Hematopoietic multipotent progenitor cell treated with erythropoietin and hydrocortisone succinate and interleukin-3 and kit ligand, for 4 days (in vitro differentiated cells): ENCODE results near the gene PCBP3.
"Not testable (repeated sequence)": the region's sequence is repeated elsewhere in the genome, so short reads cannot be mapped to it uniquely, and the experiment has no call there.

Experiments
- DNase-seq: peaks from one replicate; pipeline ENCODE4 v3.0.0-alpha.2; 2015

The PCBP3 gene

GRCh38 chr21:45852386-45852785, 208.9 kb downstream of the PCBP3 start:
- DNase-seq, result not testable (repeated sequence)

GRCh38 chr21:45852886-45853400, 209.4 kb downstream of the PCBP3 start:
- DNase-seq, result no peak

DNA sequence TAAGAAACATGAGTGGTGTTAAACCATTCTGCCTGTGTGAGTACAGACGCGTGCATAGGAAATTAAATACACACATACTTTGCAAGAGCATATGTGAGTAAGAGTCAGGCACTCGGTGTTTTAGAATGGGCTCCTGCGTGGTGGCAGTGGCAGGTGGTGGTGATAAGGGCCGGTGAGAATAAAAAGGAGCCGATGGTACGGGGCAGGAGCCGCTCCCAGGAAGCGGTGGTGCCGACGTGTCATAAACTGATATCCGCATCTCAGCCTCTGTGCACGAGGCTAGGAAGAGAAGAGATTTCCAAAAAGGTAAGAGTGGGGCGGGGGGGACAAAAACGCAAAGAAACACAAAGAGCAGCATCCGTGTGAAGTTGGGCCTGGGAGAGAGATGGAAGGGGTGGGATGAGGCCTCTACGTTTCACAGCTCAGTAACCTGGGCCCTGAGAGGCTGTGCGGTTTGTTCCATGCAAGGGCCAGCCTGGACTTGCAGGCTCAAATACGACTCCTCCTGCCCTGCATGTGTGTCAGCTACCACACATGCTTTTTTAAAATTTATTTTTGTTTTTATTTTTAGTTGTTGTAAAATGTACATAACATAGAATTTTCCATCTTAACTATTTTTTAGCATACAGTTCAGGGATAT, 210.3 kb downstream of the PCBP3 start:
- no peak for DNase-seq

- no peak for DNase-seq
Measured at GRCh38 chr21:45854690-45855247, 211.2 kb downstream of the PCBP3 start.

- no peak for DNase-seq
Measured at GRCh38 chr21:45855248-45855811, 211.8 kb downstream of the PCBP3 start.

GRCh38 chr21:45856442-45856841, 212.9 kb downstream of the PCBP3 start:
- no peak for DNase-seq

- DNase-seq, result no peak
Measured at GRCh38 chr21:45856906-45857305, 213.4 kb downstream of the PCBP3 start.

- DNase-seq, result no peak
Measured at GRCh38 chr21:45857761-45858160, 214.2 kb downstream of the PCBP3 start.

- DNase-seq, result no peak
Measured at GRCh38 chr21:45858180-45858579, 214.7 kb downstream of the PCBP3 start.

- no peak for DNase-seq
Measured at GRCh38 chr21:45859041-45859761, 215.7 kb downstream of the PCBP3 start.

DNA sequence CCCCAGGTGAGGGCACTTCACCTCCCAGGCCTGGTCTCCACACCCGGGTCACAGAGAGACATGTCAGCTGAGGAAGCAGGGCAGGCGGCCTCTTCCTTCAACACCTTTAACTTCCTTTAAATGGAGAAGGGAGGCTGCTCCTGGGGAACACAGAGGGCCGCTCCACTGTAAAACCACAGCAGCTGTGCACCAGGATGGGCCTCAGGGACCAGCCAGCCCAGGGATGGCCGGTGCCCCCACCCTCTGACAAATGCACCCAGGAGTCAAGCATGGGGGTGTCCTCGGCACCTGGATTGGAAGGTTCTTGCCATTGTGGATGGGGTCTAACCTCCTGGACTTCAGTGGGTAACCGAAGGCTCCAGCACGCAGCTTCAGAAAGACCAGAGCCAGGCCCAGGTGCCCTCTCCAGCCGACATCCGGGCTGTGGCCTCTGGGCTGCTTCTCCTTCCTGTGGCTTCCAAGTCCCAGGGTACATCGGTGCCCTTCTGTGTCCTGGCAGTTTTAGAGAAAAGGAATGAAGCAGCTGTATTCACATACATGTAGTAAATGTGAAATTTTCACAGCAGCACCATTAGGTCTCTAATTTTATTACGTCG, 216.3 kb downstream of the PCBP3 start:
- DNase-seq, result no peak

DNA sequence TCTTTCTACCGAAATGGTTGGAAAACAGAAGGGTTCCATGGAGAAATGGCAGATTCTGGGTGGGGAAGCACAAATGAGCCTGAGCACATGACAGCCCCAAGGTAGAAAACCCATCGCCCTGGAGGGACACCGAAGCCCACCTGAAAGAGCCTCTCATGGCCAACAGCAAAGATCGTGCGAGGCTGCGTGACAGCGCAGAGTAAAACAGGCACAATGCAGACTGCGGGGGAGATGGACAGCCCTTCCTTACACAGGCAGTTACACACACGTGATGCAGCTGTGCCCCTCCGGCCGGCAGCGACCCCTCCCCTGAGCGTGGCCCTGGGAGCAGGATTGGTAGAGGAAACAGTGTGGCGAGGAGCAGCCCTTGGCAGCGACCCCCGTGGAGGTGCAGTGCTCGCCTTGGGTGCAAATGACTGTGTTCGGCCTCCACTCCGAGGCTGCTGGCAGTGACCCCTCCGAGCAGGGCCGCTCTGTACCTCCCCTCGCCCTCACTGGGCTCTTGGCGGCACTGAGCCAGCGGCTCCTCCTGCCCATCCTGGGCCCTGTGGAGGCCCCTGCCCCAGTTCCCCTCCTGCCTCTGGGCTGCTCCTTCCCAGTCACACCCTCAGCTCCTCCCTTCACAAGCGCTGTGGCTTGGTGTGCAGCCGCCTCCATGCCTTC, 217.1 kb downstream of the PCBP3 start:
- no peak for DNase-seq

DNA sequence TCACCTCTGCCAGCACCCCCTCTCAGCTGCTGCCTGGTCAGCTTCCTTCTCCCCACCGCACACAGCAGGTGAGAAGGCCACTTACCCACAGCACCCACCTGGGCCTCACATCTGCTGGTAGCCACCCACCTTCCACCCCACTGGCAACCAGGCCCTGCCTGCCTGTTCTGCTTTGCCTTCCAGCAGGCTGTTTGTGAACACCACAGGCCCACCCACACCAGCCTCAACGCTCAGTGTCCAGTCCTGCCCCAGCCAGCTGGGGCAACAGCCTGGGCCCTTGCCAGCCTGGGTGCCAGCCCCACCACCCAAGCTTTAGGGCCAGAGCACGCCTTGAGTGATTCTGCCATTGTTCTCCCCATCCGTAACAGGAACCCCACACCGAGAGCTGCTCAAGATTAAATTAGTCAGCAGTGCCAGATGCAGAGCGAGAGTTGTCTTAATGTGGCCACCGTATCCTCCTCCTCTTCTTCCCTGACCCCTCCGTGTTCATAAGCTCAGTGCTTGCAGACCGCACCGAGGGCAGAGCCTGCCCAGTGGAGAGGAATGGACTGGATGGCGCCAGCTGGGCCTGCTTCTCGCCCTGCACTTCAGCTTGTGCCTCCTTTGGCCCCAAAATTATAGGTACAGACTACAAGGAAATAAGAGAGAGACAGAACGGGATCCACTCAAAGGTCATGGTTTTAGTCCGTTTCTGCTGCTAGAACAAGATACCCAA, 217.8 kb downstream of the PCBP3 start:
- no peak for DNase-seq

- DNase-seq, result no peak
Measured at GRCh38 chr21:45862543-45863207, 219.2 kb downstream of the PCBP3 start.

GRCh38 chr21:45863267-45863666, 219.7 kb downstream of the PCBP3 start:
- no peak for DNase-seq

- no peak for DNase-seq
Measured at GRCh38 chr21:45863751-45864150, 220.2 kb downstream of the PCBP3 start.

- no peak for DNase-seq
Measured at GRCh38 chr21:45864436-45864835, 220.9 kb downstream of the PCBP3 start.

DNA sequence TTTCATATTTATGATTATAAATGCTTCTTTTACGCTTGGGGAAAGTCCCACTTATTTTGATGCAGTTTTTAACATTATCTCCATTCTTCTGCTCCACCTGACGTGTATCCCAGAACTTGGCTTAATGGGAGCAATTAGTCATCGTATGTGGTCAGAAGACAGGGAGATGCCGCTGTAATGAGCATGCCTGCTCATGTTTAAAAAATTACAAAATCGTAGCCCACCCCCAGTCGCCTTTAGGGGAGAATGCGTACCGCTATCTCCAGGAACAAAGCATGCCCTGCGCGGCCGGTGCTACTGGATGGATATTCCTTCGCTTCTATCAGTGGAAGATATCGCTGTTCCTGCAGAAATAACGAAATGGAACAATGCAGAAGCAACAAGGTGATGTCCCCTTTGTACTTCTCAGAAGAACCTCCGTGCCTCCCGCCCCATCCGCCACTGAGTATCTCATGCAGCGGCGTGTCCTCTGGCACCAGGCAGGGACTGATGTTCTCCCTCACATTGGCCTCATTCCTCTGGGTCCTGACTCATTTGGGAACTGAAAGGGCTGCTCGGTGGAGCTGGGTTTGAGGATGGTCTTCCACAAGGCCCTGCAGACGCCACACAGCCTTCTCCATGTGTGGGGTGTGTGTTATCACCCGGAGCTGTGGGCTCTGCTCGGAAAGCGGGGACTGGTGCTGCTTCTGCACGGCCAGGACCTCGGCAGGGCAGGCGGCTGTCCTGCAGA, 221.7 kb downstream of the PCBP3 start:
- DNase-seq, result no peak

DNA sequence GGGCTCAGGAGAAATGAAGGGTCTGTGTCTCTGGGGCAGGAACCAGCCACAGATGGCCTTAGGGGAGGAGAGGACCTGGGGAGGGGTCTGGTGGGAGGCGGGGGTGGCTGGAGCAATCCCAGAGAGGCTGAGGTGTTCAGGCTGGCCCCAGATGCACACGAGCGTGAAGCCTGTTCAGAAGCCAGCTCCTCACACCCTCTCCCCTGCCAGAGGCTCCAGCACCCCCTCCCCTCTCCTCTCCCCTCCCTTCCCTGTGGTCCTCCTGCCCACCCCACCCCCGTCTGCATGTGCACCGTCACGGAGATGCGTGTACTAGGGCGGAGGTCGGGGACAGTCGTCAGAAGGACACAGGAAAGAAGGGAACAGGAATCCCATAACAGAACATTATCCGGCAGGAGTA, 223.0 kb downstream of the PCBP3 start:
- DNase-seq, result no peak

- DNase-seq, result no peak
Measured at GRCh38 chr21:45867041-45867666, 223.6 kb downstream of the PCBP3 start.
